ENCODE data around the gene ISOC2. TPM values are rescaled to one million over a fixed set of nuclear protein-coding genes. Genes with fewer than 3 reads are reported as not detected.

ISOC2 gene
- total and polyA plus RNA-seq, 4 experiments from 2014 or later: 9.9 to 29.4 (median 19.2) TPM

DNA sequence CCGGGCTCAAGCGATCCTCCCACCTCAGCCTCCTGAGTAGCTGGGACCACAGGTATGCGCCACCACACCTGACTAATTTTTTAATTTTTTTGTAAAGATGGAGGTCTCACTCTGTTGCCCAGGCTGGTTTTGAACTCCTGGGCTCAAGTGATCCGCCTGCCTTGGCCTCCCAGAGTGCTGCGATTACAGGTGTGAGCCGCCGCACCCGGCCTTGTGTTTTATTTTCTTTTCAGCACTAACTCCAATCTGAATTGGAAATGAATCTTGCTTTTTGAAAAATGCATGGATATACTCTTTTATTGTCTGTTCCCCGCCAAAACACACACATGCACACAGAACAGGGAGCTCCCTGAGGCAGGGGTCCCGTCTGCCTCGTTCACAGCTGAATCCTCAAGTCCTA is 1.3 kb upstream of the ISOC2 start:
- H3K27ac Mint-ChIP-seq: peak overlapping the region in 3 of 7 donors; percentile 74 to 82 (median 78)
- peaks cover 0 to 2% of the 10 kb centered on the region in 2 donors for H3K36me3 Mint-ChIP-seq
- Histone ChIP-seq H3K27ac (ENCODE audit: low read depth, low read length) (no peak overlapping the region), H3K27me3 (ENCODE audit: insufficient read depth, low read length) (no peaks in the 10 kb centered on the region), H3K4me3 (ENCODE audit: low read length in 2 of 2) (peak overlapping the region in 1 of 2 donors; percentile 97), H3K4me1 (ENCODE audit: insufficient read depth, low read length) (peaks cover 18% of the 10 kb centered on the region), H3K9me3 (ENCODE audit: control insufficient read depth in 1 of 2, low read length in 2 of 2) (no peaks in the 10 kb centered on the region), H3K36me3 (ENCODE audit: insufficient read depth, low read length) (no peaks in the 10 kb centered on the region)
- H3K27me3 Mint-ChIP-seq: no peaks in the 10 kb centered on the region
- H3K4me1 Mint-ChIP-seq: peaks cover 11 to 31% (median 21%) of the 10 kb centered on the region in 4 donors
- H3K9me3 Mint-ChIP-seq: peaks cover 0 to 2% (median 0%) of the 10 kb centered on the region in 8 donors
- H3K4me3 Mint-ChIP-seq: peak overlapping the region; percentile 66 to 97 (median 91)
- ChIA-PET POLR2A (ENCODE audit: partially characterized antibody) (interaction anchor here (1.5 to 1.9 kb wide), 2 partner anchors 14 to 22 kb away, joined by 7 to 23 read pairs; partner anchors contain the start of genes NAT14 and ZNF628), CTCF (ENCODE audit: partially characterized antibody) (interaction anchor here (2.2 kb wide), 1 partner anchor 41 kb away, joined by 16 read pairs; no protein-coding TSS in a partner anchor)
- intact Hi-C loops (cut with micrococcal nuclease): no loop called here
- DNase-seq: no peak

DNA sequence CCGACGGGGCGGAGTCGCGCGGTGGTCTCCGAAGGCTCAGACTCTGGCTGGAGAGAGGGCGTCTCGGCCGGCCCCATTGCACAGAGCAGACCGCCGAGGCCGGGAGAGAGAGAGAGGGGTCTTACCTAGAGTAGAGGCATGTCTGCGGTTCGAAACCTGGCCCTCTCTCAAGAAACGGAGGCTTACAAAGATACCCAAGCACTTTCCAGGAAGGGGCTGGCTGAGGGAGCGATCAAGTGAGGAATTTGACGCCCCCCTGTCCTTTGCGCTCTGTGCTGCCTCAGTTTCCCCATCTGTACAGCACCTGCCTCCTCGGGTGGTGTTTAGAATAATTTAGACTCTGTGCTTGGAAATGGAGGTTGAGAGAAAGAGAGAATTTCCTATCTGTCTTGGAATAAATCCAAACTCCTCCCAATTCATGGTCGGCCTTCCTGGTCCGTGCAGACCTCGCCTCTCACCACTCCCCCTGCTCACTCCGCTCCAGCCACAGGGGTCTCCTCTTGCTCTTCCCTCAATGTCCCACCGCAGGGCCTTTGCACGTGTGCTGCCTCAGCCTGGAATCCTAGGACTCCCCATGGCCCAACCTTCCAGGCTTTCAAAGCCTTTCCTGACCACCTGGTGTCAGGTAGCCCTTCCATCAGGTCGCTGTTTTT is 658 bp upstream of the ISOC2 start:
- Mint-ChIP-seq H3K27me3 (no peaks in the 10 kb centered on the region), H3K9me3 (peaks cover 0 to 2% (median 0%) of the 10 kb centered on the region in 8 donors), H3K4me1 (peaks cover 11 to 31% (median 21%) of the 10 kb centered on the region in 4 donors), H3K4me3 (peak overlapping the region; percentile 86 to 97 (median 92)), H3K36me3 (peaks cover 0 to 2% of the 10 kb centered on the region in 2 donors), H3K27ac (peak overlapping the region; percentile 72 to 97 (median 91))
- DNase-seq: no peak
- Histone ChIP-seq H3K4me1 (ENCODE audit: insufficient read depth, low read length) (peaks cover 18% of the 10 kb centered on the region), H3K27ac (ENCODE audit: low read depth, low read length) (peak overlapping the region; percentile 67), H3K9me3 (ENCODE audit: control insufficient read depth in 1 of 2, low read length in 2 of 2) (no peaks in the 10 kb centered on the region), H3K27me3 (ENCODE audit: insufficient read depth, low read length) (no peaks in the 10 kb centered on the region), H3K4me3 (ENCODE audit: low read length in 2 of 2) (peak overlapping the region; percentile 82 to 97), H3K36me3 (ENCODE audit: insufficient read depth, low read length) (no peaks in the 10 kb centered on the region)
- intact Hi-C loops (cut with micrococcal nuclease): loop anchor here (1.0 to 2.0 kb wide), 3 partner anchors 14 to 54 kb away; partner anchors contain the start of gene ZNF628
- ChIA-PET POLR2A (ENCODE audit: partially characterized antibody) (interaction anchor here (0.7 to 1.9 kb wide), 18 partner anchors 14 to 210 kb away, joined by 3 to 23 read pairs (median 4); partner anchors contain the start of genes FIZ1, KMT5C, NAT14 and TMEM238), CTCF (ENCODE audit: partially characterized antibody) (interaction anchor here (0.9 to 2.2 kb wide), 5 partner anchors 15 to 321 kb away, joined by 3 to 16 read pairs (median 5); no protein-coding TSS in a partner anchor)

- H3K9me3 Mint-ChIP-seq: peaks cover 0 to 2% (median 0%) of the 10 kb centered on the region in 8 donors
- peak overlapping the region in 6 of 7 donors; percentile 70 to 97 (median 86) for H3K27ac Mint-ChIP-seq
- H3K27me3 ChIP-seq (ENCODE audit: insufficient read depth, low read length): no peaks in the 10 kb centered on the region
- peaks cover 18% of the 10 kb centered on the region for H3K4me1 ChIP-seq (ENCODE audit: insufficient read depth, low read length)
- intact Hi-C loops (cut with micrococcal nuclease): loop anchor here (1.0 to 2.0 kb wide), 3 partner anchors 16 to 52 kb away; partner anchors contain the start of gene ZNF628
- H3K27me3 Mint-ChIP-seq: no peaks in the 10 kb centered on the region
- H3K36me3 Mint-ChIP-seq: peaks cover 2 to 5% of the 10 kb centered on the region in 2 donors
- peak in 1 of 5 donors; percentile 14 for DNase-seq
- CTCF ChIA-PET (ENCODE audit: partially characterized antibody): no interaction called here
- H3K27ac ChIP-seq (ENCODE audit: low read depth, low read length): peak overlapping the region; percentile 67
- POLR2A ChIA-PET (ENCODE audit: partially characterized antibody): no interaction called here
- peaks cover 11 to 31% (median 21%) of the 10 kb centered on the region in 4 donors for H3K4me1 Mint-ChIP-seq
- no peaks in the 10 kb centered on the region for H3K9me3 ChIP-seq (ENCODE audit: control insufficient read depth in 1 of 2, low read length in 2 of 2)
- H3K4me3 Mint-ChIP-seq: peak overlapping the region; percentile 86 to 97 (median 92)
- H3K4me3 ChIP-seq (ENCODE audit: low read length in 2 of 2): peak overlapping the region; percentile 42 to 97
- no peaks in the 10 kb centered on the region for H3K36me3 ChIP-seq (ENCODE audit: insufficient read depth, low read length)
Measured at GRCh38 chr19:55460670-55461258, 678 bp downstream of the ISOC2 start.

DNA sequence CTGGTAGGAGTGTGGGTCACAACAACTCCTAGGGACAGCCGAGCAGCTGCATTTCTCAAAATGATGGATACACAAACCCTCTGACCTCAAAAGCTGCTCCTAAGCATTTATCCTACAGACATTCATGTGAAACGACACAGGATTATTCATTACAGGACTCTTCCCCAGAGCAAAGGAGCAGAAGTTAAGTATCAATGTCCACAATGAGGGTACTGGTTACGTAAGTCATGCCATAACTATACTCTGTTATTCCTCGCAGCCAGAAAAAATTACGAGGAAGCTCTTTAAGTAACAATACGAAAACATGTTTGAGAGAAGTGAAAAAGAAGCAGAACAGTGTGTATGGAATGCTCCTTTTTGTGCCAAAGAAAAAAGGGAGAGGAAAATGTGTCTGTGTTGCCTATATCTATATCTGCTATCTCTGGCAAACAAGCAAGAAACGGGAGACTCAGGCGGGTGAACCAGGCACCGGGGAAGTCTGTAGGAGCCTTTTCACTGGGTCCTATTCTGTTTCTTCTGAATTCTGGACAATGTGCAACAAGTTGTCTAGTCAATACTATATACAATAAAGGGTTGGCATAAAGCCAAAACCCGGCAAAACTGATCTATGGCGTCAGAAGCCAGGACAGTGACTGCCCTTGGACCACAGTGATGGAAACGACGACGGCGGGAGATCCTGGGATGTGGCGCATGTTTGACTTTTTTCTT is 1.3 kb downstream of the ISOC2 start:
- peak overlapping the region; percentile 66 to 97 (median 88) for H3K4me3 Mint-ChIP-seq
- ChIA-PET CTCF (ENCODE audit: partially characterized antibody) (interaction anchor here (1.3 to 2.1 kb wide), 2 partner anchors 7 to 44 kb away, joined by 3 to 15 read pairs; no protein-coding TSS in a partner anchor), POLR2A (ENCODE audit: partially characterized antibody) (interaction anchor here (1.2 to 1.8 kb wide), 2 partner anchors 16 to 121 kb away, joined by 3 to 6 read pairs; partner anchors contain the start of gene ZNF628)
- intact Hi-C loops (cut with micrococcal nuclease): loop anchor here (2.0 kb wide), 1 partner anchor 45 kb away; no protein-coding TSS in a partner anchor
- Histone ChIP-seq H3K27me3 (ENCODE audit: insufficient read depth, low read length) (no peaks in the 10 kb centered on the region), H3K9me3 (ENCODE audit: control insufficient read depth in 1 of 2, low read length in 2 of 2) (no peaks in the 10 kb centered on the region), H3K4me3 (ENCODE audit: low read length in 2 of 2) (no peak overlapping the region), H3K4me1 (ENCODE audit: insufficient read depth, low read length) (peaks cover 18% of the 10 kb centered on the region), H3K36me3 (ENCODE audit: insufficient read depth, low read length) (no peaks in the 10 kb centered on the region), H3K27ac (ENCODE audit: low read depth, low read length) (no peak overlapping the region)
- H3K4me1 Mint-ChIP-seq: peaks cover 11 to 31% (median 21%) of the 10 kb centered on the region in 4 donors
- peaks cover 2 to 5% of the 10 kb centered on the region in 2 donors for H3K36me3 Mint-ChIP-seq
- peak in 1 of 5 donors; percentile 33 for DNase-seq
- H3K27ac Mint-ChIP-seq: peak overlapping the region in 4 of 7 donors; percentile 36 to 82 (median 72)
- H3K27me3 Mint-ChIP-seq: no peaks in the 10 kb centered on the region
- H3K9me3 Mint-ChIP-seq: peaks cover 0 to 2% (median 0%) of the 10 kb centered on the region in 8 donors

GRCh38 chr19:55459551-55459949 is 1.9 kb downstream of the ISOC2 start:
- peaks cover 0 to 3% of the 10 kb centered on the region in 2 donors for H3K27me3 Mint-ChIP-seq
- peak overlapping the region in 2 of 8 donors; percentile 86 to 90 for H3K4me3 Mint-ChIP-seq
- H3K27ac ChIP-seq (ENCODE audit: low read depth, low read length): no peak overlapping the region
- H3K9me3 Mint-ChIP-seq: peaks cover 0 to 2% (median 0%) of the 10 kb centered on the region in 8 donors
- intact Hi-C loops (cut with micrococcal nuclease): no loop called here
- ChIA-PET CTCF (ENCODE audit: partially characterized antibody) (interaction anchor here (1.3 to 2.1 kb wide), 2 partner anchors 8 to 44 kb away, joined by 3 to 15 read pairs; no protein-coding TSS in a partner anchor), POLR2A (ENCODE audit: partially characterized antibody) (interaction anchor here (1.2 to 1.8 kb wide), 2 partner anchors 17 to 121 kb away, joined by 3 to 6 read pairs; partner anchors contain the start of gene ZNF628)
- peaks cover 5 to 8% of the 10 kb centered on the region in 2 donors for H3K36me3 Mint-ChIP-seq
- no peaks in the 10 kb centered on the region for H3K36me3 ChIP-seq (ENCODE audit: insufficient read depth, low read length)
- H3K4me3 ChIP-seq (ENCODE audit: low read length in 2 of 2): no peak overlapping the region
- DNase-seq: peak in 1 of 5 donors; percentile 11
- H3K4me1 ChIP-seq (ENCODE audit: insufficient read depth, low read length): peaks cover 18% of the 10 kb centered on the region
- H3K9me3 ChIP-seq (ENCODE audit: control insufficient read depth in 1 of 2, low read length in 2 of 2): no peaks in the 10 kb centered on the region
- H3K4me1 Mint-ChIP-seq: peaks cover 11 to 34% (median 21%) of the 10 kb centered on the region in 4 donors
- H3K27ac Mint-ChIP-seq: peak overlapping the region in 1 of 7 donors; percentile 42
- no peaks in the 10 kb centered on the region for H3K27me3 ChIP-seq (ENCODE audit: insufficient read depth, low read length)

GRCh38 chr19:55457683-55458457 is 3.6 kb downstream of the ISOC2 start:
- no peaks in the 10 kb centered on the region for H3K36me3 ChIP-seq (ENCODE audit: insufficient read depth, low read length)
- intact Hi-C loops (cut with micrococcal nuclease): no loop called here
- Mint-ChIP-seq H3K27me3 (peaks cover 3 to 13% of the 10 kb centered on the region in 2 donors), H3K36me3 (peaks cover 5 to 8% of the 10 kb centered on the region in 2 donors), H3K9me3 (peaks cover 0 to 2% (median 0%) of the 10 kb centered on the region in 8 donors), H3K4me3 (no peak overlapping the region), H3K4me1 (peaks cover 17 to 44% (median 26%) of the 10 kb centered on the region in 4 donors), H3K27ac (no peak overlapping the region)
- H3K27ac ChIP-seq (ENCODE audit: low read depth, low read length): no peak overlapping the region
- ChIA-PET CTCF (ENCODE audit: partially characterized antibody) (interaction anchor here (0.7 to 2.1 kb wide), 2 partner anchors 9 to 156 kb away, joined by 3 to 15 read pairs; no protein-coding TSS in a partner anchor), POLR2A (ENCODE audit: partially characterized antibody) (interaction anchor here (1.8 kb wide), 1 partner anchor 19 kb away, joined by 6 read pairs; the partner anchor contains the start of gene ZNF628)
- H3K9me3 ChIP-seq (ENCODE audit: control insufficient read depth in 1 of 2, low read length in 2 of 2): no peaks in the 10 kb centered on the region
- H3K27me3 ChIP-seq (ENCODE audit: insufficient read depth, low read length): no peaks in the 10 kb centered on the region
- no peak for DNase-seq
- H3K4me3 ChIP-seq (ENCODE audit: low read length in 2 of 2): no peak overlapping the region
- peaks cover 18% of the 10 kb centered on the region for H3K4me1 ChIP-seq (ENCODE audit: insufficient read depth, low read length)
